GM18517 (cell line): ENCODE results near the gene DET1.
"Not testable (repeated sequence)": the region's sequence is repeated elsewhere in the genome, so short reads cannot be mapped to it uniquely, and the experiment has no call there.

ENCODE experiments used
- ATAC-seq: cut with Tn5 transposase; IDR thresholded peaks from one replicate; pipeline ENCODE4 v1.9.1; 2021; ENCODE audit warnings: mild to moderate bottlenecking, moderate library complexity; ENCODE audit not compliant: unreplicated experiment

The DET1 gene

DNA sequence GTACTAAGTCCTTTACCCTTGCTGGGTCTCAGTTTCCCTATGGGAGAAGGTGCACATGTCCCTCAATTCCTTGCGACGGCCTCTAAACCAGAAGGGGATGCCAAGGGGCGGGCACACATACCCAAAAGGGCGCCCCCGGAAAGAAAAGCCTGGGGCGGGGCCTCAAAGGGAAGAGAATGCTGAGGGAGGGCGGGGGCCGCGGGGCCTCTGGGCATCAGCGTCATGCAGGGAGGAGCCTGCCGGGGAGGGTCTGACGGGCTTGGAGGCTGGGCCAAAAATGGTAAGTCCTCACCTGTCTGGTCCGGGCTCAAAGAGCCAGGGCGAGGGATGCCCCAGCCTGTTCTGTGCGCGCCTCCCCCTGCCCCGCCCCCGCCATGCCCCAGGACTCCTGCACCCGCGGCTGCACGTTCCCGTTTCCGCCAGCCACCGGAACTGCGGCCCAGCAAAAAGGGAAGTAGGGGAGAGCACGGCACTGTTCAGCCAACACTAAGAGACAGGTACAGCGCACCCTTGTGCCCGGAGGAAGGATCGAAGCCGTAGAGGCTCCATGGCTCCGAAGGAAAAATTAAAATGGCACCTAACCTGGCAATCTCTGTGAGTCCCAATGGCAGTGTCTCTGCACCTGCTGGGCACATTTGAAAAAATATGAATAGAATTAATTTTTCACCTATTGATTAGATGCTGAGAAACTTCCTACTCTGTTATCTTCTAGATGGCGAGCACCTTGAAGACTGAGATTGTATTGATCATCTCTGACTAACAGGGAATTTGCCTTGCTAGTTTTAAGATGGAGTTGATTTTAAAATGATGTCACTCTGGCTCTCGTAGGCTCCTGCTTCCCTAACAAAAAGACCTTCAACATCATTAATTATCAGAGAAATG is at the start of gene DET1:
Gene DET1, minus strand, starts transcription at position 434 of the 882 bp plus-strand sequence. CDS start 14,976 bp downstream, outside the sequence.
- ATAC-seq, result peak; percentile 99

DNA sequence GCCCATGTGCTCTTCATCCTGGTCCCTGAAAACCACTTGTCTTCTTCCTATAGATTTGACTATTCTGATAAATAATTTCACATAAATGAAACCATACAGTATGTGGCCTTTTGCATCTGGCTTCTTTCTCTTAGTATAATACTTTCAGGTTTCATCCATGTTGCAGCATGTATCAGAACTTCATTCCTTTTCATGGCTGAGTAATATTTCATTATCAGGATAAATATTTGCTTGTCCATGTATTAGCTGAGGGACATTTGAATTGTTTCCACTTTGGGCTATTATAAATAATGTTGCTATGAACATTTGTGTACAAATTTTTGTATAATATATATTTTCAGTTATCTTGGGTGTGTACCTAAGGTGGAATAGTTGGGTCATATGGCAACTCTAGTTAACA is 44.9 kb upstream of the DET1 start:
- ATAC-seq, result no peak

DNA sequence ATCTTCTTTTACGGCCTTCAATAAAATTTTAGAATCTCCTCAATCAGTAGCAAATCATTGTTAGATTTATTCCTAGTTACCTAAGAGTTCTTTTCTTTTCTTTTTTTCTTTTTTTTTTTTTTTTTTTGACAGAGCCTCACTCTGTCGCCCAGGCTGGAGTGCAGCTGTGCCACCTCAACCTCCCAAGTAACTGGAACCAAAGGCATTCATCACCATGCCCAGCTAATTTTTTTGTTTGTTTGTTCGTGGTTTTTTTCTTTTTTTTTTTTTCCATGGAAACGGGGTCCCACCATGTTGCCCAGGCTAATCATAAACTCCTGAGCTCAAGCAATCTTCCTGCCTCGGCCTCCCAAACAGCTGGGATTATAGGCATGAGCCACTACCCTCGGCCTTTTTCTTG is 44.3 kb upstream of the DET1 start:
- no peak for ATAC-seq

DNA sequence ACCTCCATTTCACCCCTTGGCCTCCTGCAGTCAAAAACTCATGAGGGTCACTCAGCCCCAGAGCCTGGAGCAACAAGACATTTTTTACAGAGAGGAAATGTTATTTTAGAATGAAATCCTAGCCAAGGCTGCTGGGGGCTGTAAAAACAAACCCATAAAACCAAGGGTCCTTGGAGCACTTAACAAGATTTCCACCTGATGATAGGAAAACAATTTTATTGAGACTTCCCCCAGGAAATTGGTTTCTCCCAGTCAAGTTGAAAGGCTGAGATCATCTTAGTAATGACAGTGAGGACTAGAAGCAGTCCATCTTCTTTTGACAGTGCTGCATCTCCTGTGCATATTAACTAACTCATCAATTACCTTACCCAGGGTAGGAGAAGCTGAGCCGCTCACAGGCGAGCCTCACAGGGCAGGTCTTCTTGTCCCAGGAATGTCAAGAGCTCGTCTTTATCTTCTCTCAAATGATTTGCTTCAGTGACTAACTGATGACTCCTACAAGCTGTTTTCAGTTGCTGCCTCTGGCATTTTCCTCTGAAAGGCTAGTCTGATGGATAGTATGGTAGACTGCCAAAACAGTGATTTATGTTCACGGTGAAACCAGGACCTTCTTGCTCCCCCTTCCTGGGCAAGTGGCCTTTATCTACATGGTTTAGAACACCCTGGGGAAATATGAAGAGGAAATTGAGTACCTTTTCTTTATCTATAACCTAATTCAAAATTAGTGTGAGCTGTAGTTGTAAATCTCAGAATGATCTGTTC is 40.1 kb upstream of the DET1 start:
- ATAC-seq, result no peak

DNA sequence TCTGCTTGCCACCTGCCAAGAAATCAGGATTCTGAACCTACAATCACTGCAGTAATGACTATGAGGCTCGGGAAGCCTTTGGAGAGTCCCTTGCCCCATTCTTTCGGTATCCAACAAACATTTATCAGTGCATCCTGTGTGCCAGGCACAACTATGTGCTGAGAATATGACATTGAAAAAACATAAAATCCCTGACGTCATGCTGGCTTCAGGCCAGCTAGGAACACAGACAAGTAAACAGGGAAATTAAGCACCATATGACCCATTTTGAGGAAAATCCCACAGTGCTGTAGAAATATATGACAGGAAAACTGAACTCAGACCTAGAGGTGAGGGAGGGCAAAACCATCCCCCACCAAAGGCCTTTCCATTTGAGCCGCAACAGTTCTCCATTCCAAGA is 34.1 kb upstream of the DET1 start:
- no peak for ATAC-seq

DNA sequence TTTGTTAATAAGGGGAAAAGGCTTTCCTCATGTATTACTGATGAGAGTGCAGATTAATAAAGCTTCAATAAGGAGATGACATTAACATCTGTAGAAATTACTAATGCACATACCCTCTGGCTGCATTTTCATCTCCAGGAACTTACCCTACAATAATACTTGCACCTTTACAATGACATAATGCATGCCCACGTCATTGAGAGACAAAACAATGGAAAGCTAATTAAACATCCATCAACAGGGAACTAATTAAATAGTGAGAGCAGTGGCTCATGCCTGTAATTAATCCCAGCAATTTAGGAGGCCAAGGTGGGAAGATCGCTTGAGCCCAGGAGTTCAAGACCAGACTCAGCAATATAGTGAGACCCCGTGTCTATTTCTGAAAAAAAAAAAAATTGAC is 32.8 kb upstream of the DET1 start:
- no peak for ATAC-seq

DNA sequence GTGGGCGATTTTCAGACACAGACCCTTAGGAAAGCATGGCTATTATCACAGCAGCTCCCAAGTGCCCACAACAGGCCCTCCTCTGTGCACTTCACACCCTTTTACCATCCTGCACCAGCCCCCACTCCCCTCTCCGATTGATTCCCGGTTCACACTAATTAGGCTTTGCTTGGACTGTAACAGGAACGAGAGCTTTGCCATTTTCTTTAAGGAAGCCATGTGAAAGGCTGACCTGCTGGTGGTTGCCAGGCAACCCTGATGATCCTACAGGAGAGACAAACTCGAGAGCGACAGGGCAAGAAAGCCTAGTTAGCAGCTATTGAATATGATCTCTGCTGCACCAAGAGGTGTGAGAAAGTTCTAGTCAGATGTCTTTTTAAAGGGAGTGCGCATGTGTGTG is 28.2 kb upstream of the DET1 start:
- no peak for ATAC-seq

DNA sequence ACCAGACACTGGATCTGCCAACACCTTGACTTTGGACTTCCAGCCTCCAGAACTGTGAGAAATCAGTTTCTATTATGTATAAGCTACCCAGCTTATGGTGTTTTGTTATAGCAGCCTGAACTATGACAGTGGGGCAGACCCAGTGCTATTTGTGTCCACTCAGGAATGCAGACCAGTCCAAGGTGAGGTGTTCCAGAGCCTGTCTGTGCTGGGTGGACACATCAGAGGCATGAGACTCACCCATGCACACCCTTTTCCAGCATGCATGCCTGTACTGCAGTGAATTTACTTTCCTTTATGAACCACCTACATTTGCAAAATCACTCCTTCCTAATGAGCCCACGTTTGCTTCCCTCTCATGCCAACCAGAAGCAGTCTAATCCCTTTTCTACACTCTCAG is 27.6 kb upstream of the DET1 start:
- ATAC-seq, result no peak

DNA sequence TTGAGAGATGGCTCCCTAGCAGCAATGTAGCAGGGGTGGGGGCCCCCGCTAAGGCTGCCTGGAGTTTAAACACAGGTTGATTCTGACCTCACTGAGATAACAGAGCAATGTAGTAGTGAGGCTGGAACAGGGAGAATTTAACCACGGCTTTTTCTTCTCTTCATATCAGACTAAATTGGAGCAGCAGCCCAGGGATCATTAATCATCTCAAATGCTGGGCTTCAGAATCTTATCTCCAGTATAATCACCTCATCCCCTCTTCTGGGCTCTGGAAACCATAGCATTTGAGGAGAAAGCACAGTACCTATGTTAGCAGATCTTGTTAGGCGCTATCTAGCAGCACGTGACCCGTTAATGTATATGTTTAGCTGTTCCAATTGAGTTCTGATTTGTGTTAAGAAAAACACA is 25.4 kb upstream of the DET1 start:
- no peak for ATAC-seq

DNA sequence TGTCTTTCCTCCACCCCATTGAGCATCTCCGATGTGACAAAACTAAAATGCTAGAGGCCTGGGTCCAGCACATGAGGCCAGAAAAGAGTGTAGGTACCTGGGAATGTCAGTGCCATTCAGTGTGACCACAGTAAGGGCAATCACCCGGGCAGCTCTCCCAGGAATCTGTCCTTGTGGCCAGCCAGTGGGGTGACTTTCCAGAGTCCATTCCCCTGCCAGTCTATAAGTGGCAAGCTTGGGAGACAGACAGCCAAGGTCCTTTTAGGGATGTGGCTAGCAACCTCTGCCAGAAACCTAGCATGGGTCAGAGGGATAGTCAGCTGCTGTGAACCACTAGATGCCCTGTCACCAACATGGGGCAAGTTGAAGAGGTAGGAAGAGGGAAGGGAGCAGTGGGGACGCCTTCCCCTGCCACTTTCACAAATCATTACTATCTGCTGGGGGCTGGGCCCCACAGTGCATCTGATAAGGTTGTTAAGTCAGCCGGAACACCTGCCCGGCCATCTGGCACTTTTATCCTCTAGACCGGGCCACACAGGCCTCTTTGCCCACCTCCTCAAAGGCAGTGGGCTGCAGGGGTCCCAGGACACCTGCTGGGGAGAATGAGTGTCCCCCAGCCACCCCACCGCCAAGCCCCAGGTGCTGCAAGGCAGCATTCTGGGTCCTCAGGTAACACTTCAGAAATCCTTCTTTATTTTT is 24.8 kb upstream of the DET1 start:
- no peak for ATAC-seq

DNA sequence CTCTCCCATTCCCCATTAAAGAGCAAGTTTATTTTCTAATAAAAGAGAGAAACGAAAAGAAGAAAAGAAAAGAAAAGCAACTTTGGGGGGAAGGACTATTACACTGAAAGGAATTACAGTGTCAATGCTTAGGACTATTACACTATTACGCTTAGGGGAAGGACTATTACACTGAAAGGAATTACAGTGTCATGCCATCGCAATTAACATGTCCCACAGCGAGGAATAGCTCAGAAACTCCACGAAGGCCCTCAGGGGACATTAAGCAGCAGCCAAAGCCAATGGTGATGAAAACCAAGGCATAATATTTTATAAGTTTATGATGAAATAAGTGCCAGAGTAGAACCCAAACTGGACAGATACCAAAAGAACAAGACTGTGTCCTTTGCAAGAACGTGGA is 22.1 kb upstream of the DET1 start:
- no peak for ATAC-seq

DNA sequence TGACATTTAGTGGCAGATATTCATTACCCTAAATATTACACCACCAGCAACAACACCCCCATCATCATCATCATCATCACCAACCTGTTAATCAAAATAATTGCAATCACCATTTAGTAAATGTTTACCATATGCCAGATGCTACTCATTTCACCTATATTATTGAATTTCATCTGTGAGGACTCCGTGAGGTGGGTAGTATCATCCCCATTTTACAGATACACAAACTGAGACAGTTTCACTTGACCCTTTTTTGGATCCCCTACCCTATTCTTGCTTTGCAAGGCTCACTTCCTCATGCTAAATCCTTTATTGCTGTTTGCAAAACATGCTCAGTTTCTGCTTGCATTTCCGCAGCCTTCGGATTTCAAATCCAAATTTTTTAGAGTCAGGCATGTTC is 18.3 kb upstream of the DET1 start:
- no peak for ATAC-seq

DNA sequence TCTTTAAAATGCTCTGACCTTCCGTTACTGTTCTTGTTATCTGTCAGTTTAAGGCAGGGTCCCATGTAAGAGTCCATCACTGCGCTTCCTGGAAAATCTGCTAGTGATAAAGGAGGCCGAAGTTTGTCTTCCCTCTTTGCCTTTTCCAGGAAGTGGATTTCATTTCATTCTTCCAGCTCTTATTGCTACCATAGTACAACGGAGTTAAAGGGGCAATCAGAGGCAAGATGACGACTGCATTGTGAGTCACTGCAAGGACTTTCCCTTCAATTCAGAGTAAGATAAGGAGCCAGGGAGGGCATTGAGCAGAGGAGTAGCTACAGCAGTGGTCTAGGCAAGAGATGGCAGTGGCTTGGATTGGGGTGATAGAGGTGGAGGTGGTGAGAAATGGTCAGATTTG is 17.2 kb upstream of the DET1 start:
- ATAC-seq, result no peak

DNA sequence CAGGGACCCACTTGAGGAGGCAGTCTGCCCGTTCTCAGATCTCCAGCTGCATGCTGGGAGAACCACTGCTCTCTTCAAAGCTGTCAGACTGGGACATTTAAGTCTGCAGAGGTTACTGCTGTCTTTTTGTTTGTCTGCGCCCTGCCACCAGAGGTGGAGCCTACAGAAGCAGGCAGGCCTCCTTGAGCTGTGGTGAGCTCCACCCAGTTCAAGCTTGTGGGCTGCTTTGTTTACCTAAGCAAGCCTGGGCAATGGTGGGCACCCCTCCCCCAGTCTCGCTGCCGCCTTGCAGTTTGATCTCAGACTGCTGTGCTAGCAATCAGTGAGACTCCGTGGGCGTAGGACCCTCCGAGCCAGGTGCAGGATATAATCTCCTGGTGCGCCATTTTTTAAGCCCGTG is 13.1 kb upstream of the DET1 start:
- ATAC-seq, result not testable (repeated sequence)

DNA sequence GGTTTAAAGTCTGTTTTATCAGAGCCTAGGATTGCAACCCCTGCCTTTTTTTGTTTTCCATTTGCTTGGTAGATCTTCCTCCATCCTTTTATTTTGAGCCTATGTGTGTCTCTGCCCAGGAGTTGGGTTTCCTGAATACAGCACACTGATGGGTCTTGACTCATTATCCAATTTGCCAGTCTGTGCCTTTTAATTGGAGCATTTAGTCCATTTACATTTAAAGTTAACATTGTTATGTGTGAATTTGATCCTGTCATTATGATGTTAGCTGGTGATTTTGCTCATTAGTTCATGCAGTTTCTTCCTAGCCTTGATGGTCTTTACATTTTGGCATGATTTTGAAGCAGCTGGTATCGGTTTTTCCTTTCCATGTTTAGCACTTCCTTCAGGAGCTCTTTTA is 11.5 kb upstream of the DET1 start:
- ATAC-seq, result not testable (repeated sequence)

DNA sequence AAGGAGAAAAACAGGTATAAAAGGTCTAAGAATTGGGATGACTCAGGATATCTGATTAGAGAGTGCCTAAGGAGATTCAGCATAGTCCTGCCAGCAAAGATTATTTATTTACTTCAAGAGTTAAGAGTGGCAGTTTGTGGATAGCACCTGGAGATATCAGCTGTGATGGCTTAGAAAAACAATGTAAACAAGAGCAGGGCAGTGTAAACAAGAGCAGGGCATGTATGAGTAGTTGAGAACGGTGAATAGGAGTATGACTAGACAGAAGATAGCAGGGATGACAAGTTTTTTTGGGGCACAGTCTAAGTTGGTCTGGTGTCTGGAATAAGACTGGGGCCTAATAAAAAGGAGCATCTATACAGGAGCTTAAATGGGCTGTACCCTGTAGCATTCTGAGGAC is 1.5 kb upstream of the DET1 start:
- ATAC-seq, result not testable (repeated sequence)

DNA sequence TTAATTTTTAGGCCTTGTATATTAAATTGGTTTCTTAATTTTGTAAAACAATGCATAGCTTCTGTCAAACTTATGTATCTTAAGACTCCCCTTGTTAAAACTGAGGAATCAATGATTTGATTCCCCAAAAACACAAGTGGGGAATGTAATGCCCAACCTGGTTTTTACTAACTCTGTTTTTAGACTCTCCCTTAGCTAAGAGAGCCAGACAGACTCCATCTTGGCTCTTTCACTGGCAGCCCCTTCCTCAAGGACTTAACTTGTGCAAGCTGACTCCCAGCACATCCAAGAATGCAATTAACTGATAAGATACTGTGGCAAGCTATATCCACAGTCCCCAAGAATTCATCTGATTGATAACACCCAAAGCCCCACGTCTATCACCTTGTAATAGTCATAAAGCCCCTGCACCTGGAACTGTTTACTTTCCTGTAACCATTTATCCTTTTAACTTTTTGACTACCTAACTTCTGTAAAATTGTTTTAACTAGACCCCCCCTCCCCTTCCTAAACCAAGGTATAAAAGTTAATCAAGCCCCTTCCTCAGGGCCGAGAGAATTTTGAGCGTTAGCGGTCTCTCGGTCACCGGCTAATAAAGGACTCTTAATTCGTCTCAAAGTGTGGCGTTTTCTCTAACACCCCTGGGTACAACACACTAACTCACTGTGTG is 768 bp downstream of the DET1 start:
- not testable (repeated sequence) for ATAC-seq

DNA sequence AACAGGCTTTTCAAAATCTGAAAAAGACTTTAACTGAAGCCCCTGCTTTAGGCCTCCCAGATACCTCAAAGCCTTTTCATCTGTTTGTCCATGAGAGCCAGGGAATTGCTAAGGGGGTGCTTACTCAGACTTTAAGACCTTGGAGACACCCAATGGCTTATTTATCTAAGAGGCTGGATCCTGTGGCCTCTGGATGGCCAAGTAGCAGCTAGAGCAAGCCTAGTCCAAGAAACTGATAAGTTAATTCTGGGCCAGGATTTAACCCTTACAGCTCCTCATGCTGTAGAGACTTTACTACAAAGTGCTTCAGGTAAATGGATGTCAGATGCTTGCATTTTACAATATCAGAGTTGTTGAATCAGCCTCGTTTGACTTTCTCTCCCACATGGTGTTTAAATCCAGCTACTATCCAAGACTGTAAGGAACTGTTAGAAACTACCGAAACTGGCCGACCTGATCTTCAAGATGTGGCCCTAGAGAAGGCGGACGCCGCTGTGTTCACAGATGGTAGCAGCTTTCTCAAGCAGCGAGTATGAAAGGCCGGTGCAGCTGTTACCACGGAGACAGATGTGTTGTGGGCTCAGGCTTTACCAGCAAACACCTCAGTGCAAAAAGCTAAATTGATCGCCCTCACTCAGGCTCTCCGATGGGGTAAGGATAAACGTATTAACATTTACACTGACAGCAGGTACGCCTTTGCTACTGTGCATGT is 3.3 kb downstream of the DET1 start:
- no peak for ATAC-seq

DNA sequence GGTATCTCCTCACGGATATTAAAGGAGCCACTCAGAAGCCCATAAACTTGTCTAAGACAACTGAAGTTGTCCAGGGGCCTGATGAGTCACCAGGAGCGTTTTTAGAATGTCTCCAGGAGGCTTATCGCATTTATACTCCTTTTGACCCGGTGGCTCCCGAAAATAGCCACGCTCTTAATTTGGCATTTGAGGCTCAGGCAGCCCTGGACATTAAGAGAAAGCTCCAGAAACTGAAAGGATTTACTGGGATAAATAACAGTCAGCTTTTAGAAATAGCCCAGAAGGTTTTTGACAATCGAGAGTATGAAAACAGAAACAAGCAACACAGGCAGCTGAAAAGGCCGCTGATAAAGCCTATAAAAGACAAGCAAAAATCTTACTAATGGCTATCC is 4.1 kb downstream of the DET1 start:
- no peak for ATAC-seq

DNA sequence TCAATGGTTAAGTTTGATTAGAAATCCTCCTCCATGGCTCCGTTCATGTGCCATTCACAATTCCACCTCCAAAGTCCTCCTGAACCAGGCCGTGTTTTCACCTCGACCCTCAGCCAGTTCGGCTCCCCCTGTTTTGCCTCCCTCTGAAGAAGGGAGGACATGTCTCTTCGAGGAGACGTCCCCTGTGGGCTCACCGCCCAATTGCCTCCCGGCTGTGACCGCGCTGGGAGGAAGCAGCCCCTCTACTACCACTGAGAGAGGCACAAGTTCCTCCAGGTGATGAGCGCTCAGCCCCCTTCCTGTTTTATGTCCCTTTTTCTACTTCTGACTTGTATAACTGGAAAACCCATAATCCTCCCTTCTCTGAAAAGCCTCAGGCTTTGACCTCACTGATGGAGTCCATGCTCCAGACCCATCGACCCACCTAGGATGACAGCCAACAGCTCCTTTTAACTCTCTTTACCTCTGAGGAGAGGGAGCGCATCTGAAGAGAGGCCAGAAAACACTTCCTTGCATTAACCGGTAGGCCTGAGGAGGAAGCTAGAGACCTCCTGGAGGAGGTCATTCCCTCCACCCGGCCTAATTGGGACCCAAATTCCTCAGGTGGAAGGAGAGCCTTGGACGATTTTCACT is 4.7 kb downstream of the DET1 start:
- ATAC-seq, result no peak
